Measurements from ENCODE around the gene CTDSP2.
"Not testable (repeated sequence)": the region's sequence is repeated elsewhere in the genome, so short reads cannot be mapped to it uniquely, and the experiment has no call there.

Gene CTDSP2

GRCh38 chr12:57852200-57852599 is 5.7 kb upstream of the CTDSP2 start:
- DNase-seq: no peak

GRCh38 chr12:57851552-57851951 is 5.0 kb upstream of the CTDSP2 start:
- DNase-seq: no peak

- DNase-seq: no peak
Measured at GRCh38 chr12:57850854-57851430, 4.4 kb upstream of the CTDSP2 start.

- not testable (repeated sequence) for DNase-seq
Measured at GRCh38 chr12:57849447-57849846, 2.9 kb upstream of the CTDSP2 start.

- DNase-seq: no peak
Measured at GRCh38 chr12:57849035-57849434, 2.5 kb upstream of the CTDSP2 start.

- no peak for DNase-seq
Measured at GRCh38 chr12:57848208-57848607, 1.7 kb upstream of the CTDSP2 start.

GRCh38 chr12:57846285-57846576 is 298 bp downstream of the CTDSP2 start:
- no peak for DNase-seq

- peak; percentile 71 for DNase-seq
Measured at GRCh38 chr12:57845478-57846284, 848 bp downstream of the CTDSP2 start.

- peak; percentile 45 for DNase-seq
Measured at GRCh38 chr12:57844709-57845477, 1.6 kb downstream of the CTDSP2 start.

GRCh38 chr12:57842342-57843294 is 3.9 kb downstream of the CTDSP2 start:
- DNase-seq: peak; percentile 52

- DNase-seq: no peak
Measured at GRCh38 chr12:57841445-57841844, 5.1 kb downstream of the CTDSP2 start.

- no peak for DNase-seq
Measured at GRCh38 chr12:57840726-57841125, 5.8 kb downstream of the CTDSP2 start.

- no peak for DNase-seq
Measured at GRCh38 chr12:57839996-57840395, 6.5 kb downstream of the CTDSP2 start.

GRCh38 chr12:57838594-57839302 is 7.8 kb downstream of the CTDSP2 start:
- DNase-seq: no peak

GRCh38 chr12:57837864-57838562 is 8.5 kb downstream of the CTDSP2 start:
- no peak for DNase-seq

- peak; percentile 27 for DNase-seq
Measured at GRCh38 chr12:57836442-57837375, 9.8 kb downstream of the CTDSP2 start.

GRCh38 chr12:57835366-57836288 is 10.9 kb downstream of the CTDSP2 start:
- DNase-seq: no peak

GRCh38 chr12:57834086-57834876 is 12.2 kb downstream of the CTDSP2 start:
- DNase-seq: no peak
